ENCODE data around the gene PAPPA2. TPM values are rescaled to one million over a fixed set of nuclear protein-coding genes. Genes with fewer than 3 reads are reported as not detected.

PAPPA2 gene
- total and polyA plus RNA-seq, 2 of the 8 experiments (the other 6 are each of a cell fraction or from before 2014, with no cell fraction given) = 0.08 to 0.88 TPM

DNA sequence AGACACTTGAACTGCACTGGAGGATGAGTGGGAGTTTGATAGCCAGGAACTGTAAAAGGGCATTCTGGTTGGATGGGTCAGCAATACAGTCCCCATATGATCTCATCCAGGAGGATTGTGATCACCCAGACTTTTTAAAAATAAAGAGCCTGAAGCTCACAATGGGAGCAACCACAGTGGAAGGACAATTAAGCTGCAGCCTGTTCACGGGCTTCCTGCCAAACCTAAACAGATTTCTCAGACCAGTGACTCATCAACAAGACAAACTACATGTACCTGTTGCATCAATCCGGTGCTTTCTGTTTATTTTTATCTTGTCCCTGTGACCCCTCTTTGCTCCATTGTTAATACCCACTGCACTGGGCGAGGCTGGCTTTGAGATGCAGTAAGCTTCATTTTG lies 52.3 kb downstream of the PAPPA2 start:
- Histone ChIP-seq H3K9me3 (ENCODE audit: insufficient read depth in 2 of 2, low read depth in 1 of 2, low read length in 1 of 2) (no peaks in the 10 kb centered on the region), H3K23ac (ENCODE audit: insufficient read length) (no peak overlapping the region), H3K4me3 (ENCODE audit: extremely low read depth in 1 of 4, insufficient read depth in 2 of 4, low read depth in 3 of 4, low read length in 4 of 4) (no peak overlapping the region), H3K79me2 (ENCODE audit: control insufficient read depth in 1 of 2, insufficient read depth in 2 of 2, low read length in 2 of 2) (no peaks in the 10 kb centered on the region), H3K36me3 (ENCODE audit: control insufficient read depth in 2 of 4, insufficient read depth in 4 of 4, low read length in 3 of 4) (no peaks in the 10 kb centered on the region), H3K27me3 (replicated peaks in 1 of 4; ENCODE audit: control insufficient read depth in 3 of 4, extremely low read depth in 1 of 4, insufficient read depth in 3 of 4, low read length in 3 of 4) (no peaks in the 10 kb centered on the region), H3K4ac (replicated peaks; ENCODE audit: insufficient read length, low read depth, low read length) (no peak overlapping the region), H4K5ac (ENCODE audit: insufficient read length, low read depth, low read length) (no peak overlapping the region), H2BK20ac (ENCODE audit: low read length) (no peak overlapping the region), H3K9ac (replicated peaks in 1 of 4; ENCODE audit: extremely low read depth in 1 of 4, low read depth in 3 of 4, low read length in 3 of 4) (no peak overlapping the region), H2BK12ac (ENCODE audit: low read depth, low read length) (no peak overlapping the region), H4K8ac (ENCODE audit: extremely low read depth, insufficient read depth, low read length) (no peak overlapping the region), H3K23me2 (ENCODE audit: low read depth, low read length) (no peaks in the 10 kb centered on the region), H3K14ac (ENCODE audit: insufficient read length) (no peak overlapping the region), H3K18ac (ENCODE audit: extremely low read depth, low read length) (no peak overlapping the region), H3K79me1 (ENCODE audit: low read depth, low read length) (no peaks in the 10 kb centered on the region), H3K4me2 (ENCODE audit: insufficient read depth in 1 of 2, low read depth in 2 of 2, low read length in 2 of 2) (no peak overlapping the region), H2AK5ac (ENCODE audit: low read depth, low read length) (no peak overlapping the region), H2BK120ac (replicated peaks; ENCODE audit: low read depth, low read length) (no peak overlapping the region), H4K91ac (replicated peaks; ENCODE audit: insufficient read length, low read length) (no peak overlapping the region), H4K20me1 (replicated peaks in 1 of 2; ENCODE audit: control insufficient read depth in 1 of 2, insufficient read depth in 2 of 2, low read length in 2 of 2) (no peaks in the 10 kb centered on the region), H3K56ac (replicated peaks; ENCODE audit: insufficient read length, low read depth, low read length) (no peak overlapping the region), H3K27ac (ENCODE audit: low read depth, low read length) (no peak overlapping the region), H2BK5ac (ENCODE audit: low read depth, low read length) (no peak overlapping the region), H2AFZ (ENCODE audit: low read length) (no peak overlapping the region), H2BK15ac (ENCODE audit: low read length) (no peak overlapping the region), H3K4me1 (replicated peaks in 1 of 4; ENCODE audit: control insufficient read depth in 3 of 4, insufficient read depth in 4 of 4, low read length in 3 of 4) (no peaks in the 10 kb centered on the region)
- FAIRE-seq = no peak
- ChIA-PET CTCF (ENCODE audit: partially characterized antibody) (no interaction called here), POLR2A (ENCODE audit: partially characterized antibody) (no interaction called here)
- DNase-seq (ENCODE audit: low read depth in 1 of 2, low spot score in 2 of 2) = no peak
- 87% methylated on average over 3 of the region's 3 CpGs; no CpG with 5 or more reads in 1 of the 2 experiments for WGBS, 2 experiments (ENCODE audit: extremely low coverage in 1 of 2, insufficient coverage in 1 of 2, insufficient read length in 1 of 2, insufficient replicate concordance in 2 of 2, low coverage in 1 of 2, low lambda C conversion rate in 2 of 2, missing lambda C conversion rate in 1 of 2)
- TF ChIP-seq SIX5 (IDR thresholded peaks at IDR 0.05; ENCODE audit: low read depth, low read length) (no peak), ASH2L (IDR thresholded peaks at IDR 0.05; ENCODE audit: low read length) (no peak), CBX8 (IDR thresholded peaks at IDR 0.05; ENCODE audit: borderline replicate concordance, low read depth, low read length) (no peak), KDM1A (IDR thresholded peaks at IDR 0.05; ENCODE audit: borderline replicate concordance, low read length) (no peak), SP1 (IDR thresholded peaks at IDR 0.05; ENCODE audit: low read depth, low read length) (no peak), JUND (IDR thresholded peaks at IDR 0.05; ENCODE audit: low read length) (no peak), PHF8 (conservative IDR thresholded peaks at IDR 0.05; ENCODE audit: low read depth, low read length) (no peak), CREB1 (IDR thresholded peaks at IDR 0.05) (no peak), TAF7 (optimal IDR thresholded peaks at IDR 0.05; ENCODE audit: borderline replicate concordance, low read depth, low read length) (no peak), BCL11A (IDR thresholded peaks at IDR 0.05; ENCODE audit: low read depth in 2 of 2, low read length in 2 of 2) (no peak), RFX5 (IDR thresholded peaks at IDR 0.05; ENCODE audit: borderline replicate concordance, low read depth, low read length) (no peak), RAD21 (IDR thresholded peaks at IDR 0.05 in 1 of 2, conservative IDR thresholded peaks at IDR 0.05 in 1 of 2; ENCODE audit: low read depth in 2 of 2, low read length in 2 of 2) (no peak), RNF2 (IDR thresholded peaks at IDR 0.05; ENCODE audit: borderline replicate concordance, low read depth, low read length, missing control alignments, poor library complexity, severe bottlenecking) (no peak), SIRT6 (IDR thresholded peaks at IDR 0.05; ENCODE audit: low read length) (no peak)
